Spleen (tissue), 11 donors: Measurements from ENCODE around the gene CSF3R. TPM values are rescaled to one million over a fixed set of nuclear protein-coding genes. Genes with fewer than 3 reads are reported as not detected.

Experiments
- DNase-seq: peaks from one replicate; pipeline ENCODE4 v3.0.0-alpha.2; 2020
- H3K27ac ChIP-seq, 8 donors: fragments of 200-600 bp; sonication (generic) in 7 of 8; 1 replicate in 4 of 8; 2 replicates in 4 of 8; pipeline versions ENCODE4 v1.5.0 to v1.8.0; 2016 to 2021; ENCODE audit warnings: inconsistent platforms in 4 of 8, mild to moderate bottlenecking in 4 of 8, moderate library complexity in 1 of 8
- H3K27me3 ChIP-seq, 7 donors: fragments of 200-600 bp; sonication (generic) in 6 of 7; replicated peaks in 1 of 7; 1 replicate in 4 of 7; 2 replicates in 3 of 7; pipeline versions ENCODE4 v1.5.0 to v1.8.0; 2016 to 2021; ENCODE audit warnings: inconsistent platforms in 3 of 7, mild to moderate bottlenecking in 1 of 7
- H3K36me3 ChIP-seq, 6 donors: fragments of 200-600 bp; sonication (generic) in 5 of 6; 1 replicate in 4 of 6; 2 replicates in 2 of 6; pipeline versions ENCODE4 v1.5.0 to v1.8.0; 2016 to 2021; ENCODE audit warnings: inconsistent platforms in 2 of 6
- H3K4me1 ChIP-seq, 6 donors: fragments of 200-600 bp; sonication (generic) in 5 of 6; 1 replicate in 3 of 6; 2 replicates in 3 of 6; pipeline versions ENCODE4 v1.5.0 to v1.8.0; 2016 to 2021; ENCODE audit warnings: inconsistent platforms in 3 of 6
- H3K4me3 ChIP-seq, 8 donors: fragments of 200-600 bp; sonication (generic) in 7 of 8; 1 replicate in 4 of 8; 2 replicates in 4 of 8; pipeline versions ENCODE4 v1.5.0 to v1.8.0; 2016 to 2021; ENCODE audit warnings: inconsistent platforms in 4 of 8, mild to moderate bottlenecking in 4 of 8, moderate library complexity in 2 of 8
- H3K9me3 ChIP-seq, 8 donors: fragments of 200-600 bp; sonication (generic) in 7 of 8; 1 replicate in 4 of 8; 2 replicates in 4 of 8; pipeline versions ENCODE4 v1.5.0 to v1.8.0; 2016 to 2021; ENCODE audit warnings: inconsistent platforms in 4 of 8
- CTCF ChIP-seq, 11 experiments: fragments of 200-600 bp in 7 of 11; fragments of 450-650 bp in 4 of 11; sonication (generic) in 4 of 11; IDR thresholded peaks in 8 of 11; conservative IDR thresholded peaks in 3 of 11; 1 replicate in 7 of 11; 2 replicates in 4 of 11; pipeline versions ENCODE4 v1.4.0 to v1.8.0; 2016 to 2021; ENCODE audit warnings: antibody characterized with exemption in 11 of 11, inconsistent platforms in 4 of 11, mild to moderate bottlenecking in 1 of 11
- POLR2A ChIP-seq, 3 donors: fragments of 450-650 bp; IDR thresholded peaks; one replicate each; pipeline ENCODE4 v1.5.1; 2017; ENCODE audit warnings: antibody characterized with exemption in 3 of 3, mild to moderate bottlenecking in 1 of 3
- POLR2AphosphoS5 ChIP-seq, 3 donors: sonication (generic); formaldehyde crosslinking; IDR thresholded peaks; one replicate each; pipeline ENCODE4 v1.5.1; 2017; ENCODE audit warnings: antibody characterized with exemption in 3 of 3
- WGBS, 5 donors: extraction: QIAGEN DNeasy Blood & Tissue Kit in 3 of 5; methylation state at CpG; one replicate each; pipeline versions ENCODE4 v1.1.5 to v1.1.7; 2013 to 2018; 5-methylcytosine and 5-hydroxymethylcytosine counted together
- intact Hi-C: fragments of 100-400 bp; cut with DNase I; formaldehyde crosslinking; loops from one replicate; pipeline ENCODE4 v1.15.0; 2023; ENCODE audit warnings: low total_unique reads
- polyA plus RNA-seq, 3 donors: library from polyadenylated mRNA; stranded (reverse); fragments of 200-250 nt; gene quantifications; one replicate each; pipeline ENCODE4 v1.2.1, GENCODE V29; 2013
- small RNA-seq, 4 donors: library from RNA; depleted of rRNA; stranded (forward); fragments of <200 nt; gene quantifications; one replicate each; pipeline ENCODE3, GENCODE V24; 2016
- total RNA-seq, 7 donors: library from RNA; depleted of rRNA in 3 of 7; stranded (reverse); fragments of >200 nt in 3 of 7; fragmentation: NEBNext Ultra II Directional in 4 of 7; extraction: Animal tissue kit (Norgen Biotek cat#: 25700) in 4 of 7; gene quantifications; one replicate each; pipeline versions ENCODE4 v1.1.0 to v1.2.1, GENCODE V29; 2016 to 2021
- donor health status: healthy with polysubstance abuse.
- donor health status: DM: no; HTN: no; CAD: no; lungs with moderate emphysema.
- donor health status: DM: no; HTN: no; CAD: no.
- donor health status: Bipolar disorder and iron deficiency.
- donor health status: healthy.
- donor health status: DM: no; HTN: no; CAD: no.
- donor health status: DM: yes; HTN: yes; CAD: no.

Gene CSF3R
- total and polyA plus RNA-seq, 10 donors: 8.9 to 795 (median 220) TPM

GRCh38 chr1:36420409-36420808 is 62.3 kb downstream of the CSF3R start:
- peak overlapping the region in 7 of 8 donors; percentile 12 to 75 (median 58) for H3K27ac ChIP-seq
- no peak for DNase-seq
- TF ChIP-seq POLR2AphosphoS5 (IDR thresholded peaks at IDR 0.05) (no peak), POLR2A (IDR thresholded peaks at IDR 0.05) (no peak), CTCF (IDR thresholded peaks at IDR 0.05 in 8 of 11, conservative IDR thresholded peaks at IDR 0.05 in 3 of 11) (no peak)
- H3K4me3 ChIP-seq: no peak overlapping the region
- H3K4me1 ChIP-seq: peaks cover 4 to 31% (median 13%) of the 10 kb centered on the region in 6 donors
- H3K27me3 ChIP-seq: no peaks in the 10 kb centered on the region
- H3K36me3 ChIP-seq: peaks cover 0 to 9% (median 2%) of the 10 kb centered on the region in 6 donors
- WGBS, 5 donors: 24 to 54% (median 45%) methylated on average over 5 of the region's 5 CpGs
- no peaks in the 10 kb centered on the region for H3K9me3 ChIP-seq
- intact Hi-C loops: no loop called here

- H3K9me3 ChIP-seq: no peaks in the 10 kb centered on the region
- H3K27ac ChIP-seq: peak overlapping the region in 1 of 8 donors; percentile 75
- H3K4me3 ChIP-seq: no peak overlapping the region
- TF ChIP-seq POLR2AphosphoS5 (IDR thresholded peaks at IDR 0.05) (no peak), POLR2A (IDR thresholded peaks at IDR 0.05) (no peak), CTCF (IDR thresholded peaks at IDR 0.05 in 8 of 11, conservative IDR thresholded peaks at IDR 0.05 in 3 of 11) (no peak)
- H3K36me3 ChIP-seq: peaks cover 0 to 9% (median 2%) of the 10 kb centered on the region in 6 donors
- WGBS, 5 donors: 88 to 93% (median 90%) methylated on average over 4 of the region's 4 CpGs
- intact Hi-C loops: loop anchor here (10.0 kb wide), 1 partner anchor 75 kb away; no protein-coding TSS in a partner anchor
- no peak for DNase-seq
- H3K4me1 ChIP-seq: peaks cover 4 to 31% (median 13%) of the 10 kb centered on the region in 6 donors
- no peaks in the 10 kb centered on the region for H3K27me3 ChIP-seq
Observed at GRCh38 chr1:36419569-36419968, 63.1 kb downstream of the CSF3R start.

GRCh38 chr1:36419140-36419539 is 63.6 kb downstream of the CSF3R start:
- H3K36me3 ChIP-seq: peaks cover 0 to 9% (median 2%) of the 10 kb centered on the region in 6 donors
- TF ChIP-seq POLR2AphosphoS5 (IDR thresholded peaks at IDR 0.05) (no peak), CTCF (IDR thresholded peaks at IDR 0.05 in 8 of 11, conservative IDR thresholded peaks at IDR 0.05 in 3 of 11) (no peak), POLR2A (IDR thresholded peaks at IDR 0.05) (no peak)
- no peaks in the 10 kb centered on the region for H3K9me3 ChIP-seq
- DNase-seq: no peak
- H3K27me3 ChIP-seq: no peaks in the 10 kb centered on the region
- peaks cover 4 to 31% (median 13%) of the 10 kb centered on the region in 6 donors for H3K4me1 ChIP-seq
- H3K27ac ChIP-seq: no peak overlapping the region
- H3K4me3 ChIP-seq: no peak overlapping the region
- intact Hi-C loops: loop anchor here (10.0 kb wide), 1 partner anchor 74 kb away; no protein-coding TSS in a partner anchor
- 83 to 89% (median 87%) methylated on average over 3 of the region's 3 CpGs for WGBS, 5 donors

- DNase-seq: no peak
- intact Hi-C loops: loop anchor here (10.0 kb wide), 1 partner anchor 73 kb away; no protein-coding TSS in a partner anchor
- WGBS, 5 donors: 81 to 98% (median 91%) methylated on average over 9 of the region's 9 CpGs
Observed at GRCh38 chr1:36417931-36418330, 64.8 kb downstream of the CSF3R start.

More at GRCh38 chr1:36417931-36418330, 64.8 kb downstream of the CSF3R start:
- TF ChIP-seq CTCF (IDR thresholded peaks at IDR 0.05 in 8 of 11, conservative IDR thresholded peaks at IDR 0.05 in 3 of 11): no peak
- TF ChIP-seq POLR2A (IDR thresholded peaks at IDR 0.05): no peak
- TF ChIP-seq POLR2AphosphoS5 (IDR thresholded peaks at IDR 0.05): no peak
- Histone ChIP-seq H3K27me3 (no peaks in the 10 kb centered on the region), H3K4me3 (no peak overlapping the region), H3K36me3 (peaks cover 0 to 9% (median 2%) of the 10 kb centered on the region in 6 donors), H3K27ac (no peak overlapping the region), H3K9me3 (no peaks in the 10 kb centered on the region), H3K4me1 (peaks cover 4 to 31% (median 13%) of the 10 kb centered on the region in 6 donors)

Small RNAs within 50 kb of the gene (small RNA-seq; reads per million reads assigned to genes)
- gene SNORA63C: 0.07 to 0.45 (median 0.22) reads per million in 4 donors

Other genes starting within 250 kb of the CSF3R start
- gene SH3D21, start 176.5 kb downstream of the CSF3R start, total RNA-seq: 1 to 10 TPM; 1.7 to 9.4 (median 7.2) TPM
- 1 to 10 TPM; 1.7 to 5.1 (median 1.9) TPM for gene SH3D21, start 176.5 kb downstream of the CSF3R start, polyA plus RNA-seq
- 10 to 100 TPM; 31.1 to 77.4 (median 43.7) TPM for gene EVA1B, start 159.3 kb downstream of the CSF3R start, total RNA-seq
- 10 to 100 TPM; 17.2 to 45.1 (median 37.4) TPM for gene EVA1B, start 159.3 kb downstream of the CSF3R start, polyA plus RNA-seq
- gene STK40, start 97.0 kb downstream of the CSF3R start, total RNA-seq: 10 to 100 TPM; 43.3 to 79.2 (median 55.3) TPM
- gene STK40, start 97.0 kb downstream of the CSF3R start, polyA plus RNA-seq: 10 to 100 TPM; 13.7 to 37.4 (median 14.8) TPM
- gene LSM10, start 85.0 kb downstream of the CSF3R start, total RNA-seq: 10 to 100 TPM; 42.9 to 62.2 (median 49.0) TPM
- gene LSM10, start 85.0 kb downstream of the CSF3R start, polyA plus RNA-seq: 10 to 100 TPM; 65.1 to 87.6 (median 86.6) TPM
- 1 to 10 TPM; 1.1 to 3.3 (median 1.4) TPM for gene OSCP1, start 32.5 kb downstream of the CSF3R start, total RNA-seq
- gene OSCP1, start 32.5 kb downstream of the CSF3R start, polyA plus RNA-seq: 1 to 10 TPM in 1 of 3 donors, under 1 TPM in 2; 0.70 to 1.8 (median 0.76) TPM
- 10 to 100 TPM; 31.2 to 57.8 (median 38.0) TPM for gene MRPS15, start 18.5 kb downstream of the CSF3R start, total RNA-seq
- 10 to 100 TPM; 75.8 to 94.3 (median 91.3) TPM for gene MRPS15, start 18.5 kb downstream of the CSF3R start, polyA plus RNA-seq